Ovary (tissue), 3 donors: Measurements from ENCODE around the gene MYH6.
"Not testable (repeated sequence)": the region's sequence is repeated elsewhere in the genome, so short reads cannot be mapped to it uniquely, and the experiment has no call there.

ENCODE experiments used
- CTCF ChIP-seq, 3 donors: fragments of 450-650 bp in 2 of 3; fragments of 200-600 bp in 1 of 3; IDR thresholded peaks; one replicate each; pipeline versions ENCODE4 v1.5.1 to v1.8.0; 2016 to 2022; ENCODE audit warnings: antibody characterized with exemption in 3 of 3, mild to moderate bottlenecking in 1 of 3
- EP300 ChIP-seq: sonication (generic); formaldehyde crosslinking; IDR thresholded peaks from one replicate; pipeline ENCODE4 v1.6.1; 2017; ENCODE audit warnings: antibody characterized with exemption
- donor health status: DM: no; HTN: no; CAD: no.

GRCh38 chr14:23389871-23390270 lies 18.2 kb downstream of the MYH6 start:
- TF ChIP-seq CTCF (IDR thresholded peaks at IDR 0.05); EP300: not testable (repeated sequence)
